Endothelial cell (in vitro differentiated cells): Measurements from ENCODE around the gene KCNK2. TPM values are rescaled to one million over a fixed set of nuclear protein-coding genes. Genes with fewer than 3 reads are reported as not detected.

Experiments
- DNase-seq: peaks from one replicate; pipeline ENCODE4 v3.0.0; 2021; ENCODE audit warnings: low spot score
- H3K27ac Mint-ChIP-seq: one replicate; pipeline ENCODE4 v1.8.0; 2021; ENCODE audit warnings: mixed read lengths, inconsistent platforms; ENCODE audit not compliant: unreplicated experiment
- H3K27me3 Mint-ChIP-seq: one replicate; pipeline ENCODE4 v1.8.0; 2021; ENCODE audit warnings: mild to moderate bottlenecking, moderate library complexity, mixed read lengths, inconsistent platforms; ENCODE audit not compliant: unreplicated experiment
- H3K36me3 Mint-ChIP-seq: one replicate; pipeline ENCODE4 v1.8.0; 2021; ENCODE audit warnings: mild to moderate bottlenecking, low read depth, mixed read lengths, inconsistent platforms; ENCODE audit not compliant: unreplicated experiment
- H3K4me1 Mint-ChIP-seq: one replicate; pipeline ENCODE4 v1.8.0; 2021; ENCODE audit warnings: mild to moderate bottlenecking, mixed read lengths, inconsistent platforms; ENCODE audit not compliant: unreplicated experiment
- H3K4me3 Mint-ChIP-seq: one replicate; pipeline ENCODE4 v1.8.0; 2021; ENCODE audit warnings: mild to moderate bottlenecking, mixed read lengths, inconsistent platforms; ENCODE audit not compliant: unreplicated experiment
- H3K9me3 Mint-ChIP-seq: one replicate; pipeline ENCODE4 v1.8.0; 2021; ENCODE audit warnings: mixed read lengths, inconsistent platforms; ENCODE audit not compliant: unreplicated experiment
- CTCF ChIP-seq: fragments of 200-600 bp; sonication (generic); IDR thresholded peaks from one replicate; pipeline ENCODE4 v1.5.0; 2021; ENCODE audit warnings: antibody characterized with exemption; ENCODE audit not compliant: unreplicated experiment
- total RNA-seq: library from RNA; stranded (reverse); fragmentation: NEBNext Ultra II Directional; extraction: Animal tissue kit (Norgen Biotek cat#: 25700); gene quantifications from one replicate; pipeline ENCODE4 v1.2.1, GENCODE V29; 2021; ENCODE audit not compliant: unreplicated experiment

The KCNK2 gene
- total RNA-seq, 1 donor from 2014 or later = not detected

DNA sequence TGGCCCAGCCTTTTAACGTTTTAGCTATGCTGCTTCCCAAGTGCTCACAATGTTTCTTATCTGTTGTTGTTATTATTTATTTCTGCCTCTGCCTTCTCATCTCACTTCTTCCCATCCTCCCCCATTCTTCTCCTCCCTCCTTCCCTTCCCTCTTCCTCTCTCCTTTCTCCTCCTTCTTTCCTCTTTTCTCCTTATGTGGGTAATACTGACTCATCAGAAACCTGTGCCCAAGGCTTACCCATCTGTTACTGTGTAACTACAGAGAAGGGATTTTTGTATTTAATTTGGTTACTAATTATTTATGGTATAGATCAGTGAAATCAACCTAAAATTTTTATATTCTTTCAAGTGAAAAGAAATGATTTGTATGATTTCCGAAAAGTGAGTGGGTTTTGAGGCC, 120.3 kb downstream of the KCNK2 start:
- Mint-ChIP-seq H3K4me1 (no peaks in the 10 kb centered on the region), H3K27me3 (peaks cover 1% of the 10 kb centered on the region), H3K36me3 (no peaks in the 10 kb centered on the region), H3K27ac (no peak overlapping the region), H3K9me3 (no peaks in the 10 kb centered on the region), H3K4me3 (no peak overlapping the region)
- TF ChIP-seq CTCF = no peak
- DNase-seq = no peak

DNA sequence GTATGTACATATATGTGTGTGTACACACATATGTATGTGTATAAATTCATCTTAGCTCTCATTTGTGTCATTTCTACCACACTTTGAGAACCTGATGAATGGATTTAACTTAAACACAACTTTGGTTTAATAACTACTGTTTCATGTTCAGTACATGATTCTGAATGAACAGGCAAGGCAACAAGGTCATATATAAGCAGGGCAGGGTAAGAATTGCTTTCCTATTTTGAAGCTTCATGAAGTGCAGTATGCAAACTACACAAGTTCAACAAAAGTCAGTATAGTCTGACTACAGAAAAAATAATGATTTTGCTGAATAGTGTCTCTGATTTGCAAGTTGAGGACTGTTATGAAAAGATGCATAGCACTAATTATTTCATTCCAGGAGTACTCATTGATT, 127.6 kb downstream of the KCNK2 start:
- no peaks in the 10 kb centered on the region for H3K9me3 Mint-ChIP-seq
- no peak for TF ChIP-seq CTCF
- no peak for DNase-seq
- no peaks in the 10 kb centered on the region for H3K36me3 Mint-ChIP-seq
- no peak overlapping the region for H3K27ac Mint-ChIP-seq
- no peaks in the 10 kb centered on the region for H3K4me1 Mint-ChIP-seq
- no peaks in the 10 kb centered on the region for H3K27me3 Mint-ChIP-seq
- H3K4me3 Mint-ChIP-seq = no peak overlapping the region

- Mint-ChIP-seq H3K36me3 (no peaks in the 10 kb centered on the region), H3K9me3 (no peaks in the 10 kb centered on the region), H3K4me3 (no peak overlapping the region), H3K27ac (no peak overlapping the region), H3K4me1 (no peaks in the 10 kb centered on the region), H3K27me3 (no peaks in the 10 kb centered on the region)
- TF ChIP-seq CTCF = no peak
- no peak for DNase-seq
These were observed 133.3 kb downstream of the KCNK2 start for GRCh38 chr1:215215846-215216245.

DNA sequence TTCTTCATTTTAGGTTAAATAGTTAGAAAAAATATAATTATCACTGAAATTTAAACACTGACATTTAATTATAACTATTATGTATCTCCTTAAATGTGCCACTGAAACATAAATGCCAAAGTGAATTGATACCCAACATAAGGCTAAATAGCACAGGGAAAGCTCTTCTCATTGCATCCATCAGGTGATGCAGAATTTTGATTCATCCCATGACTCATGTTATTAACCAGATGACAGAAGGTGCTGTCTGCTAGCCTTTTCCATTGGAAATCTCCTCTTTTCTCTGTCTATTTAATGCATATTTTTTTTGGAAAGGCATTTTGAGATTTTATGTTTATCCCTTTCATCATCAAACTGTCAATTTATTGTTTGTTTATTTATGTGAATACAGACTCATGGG, 136.8 kb downstream of the KCNK2 start:
- Mint-ChIP-seq H3K36me3 (no peaks in the 10 kb centered on the region), H3K27me3 (no peaks in the 10 kb centered on the region), H3K27ac (no peak overlapping the region), H3K4me3 (no peak overlapping the region), H3K9me3 (no peaks in the 10 kb centered on the region), H3K4me1 (no peaks in the 10 kb centered on the region)
- TF ChIP-seq CTCF = no peak
- no peak for DNase-seq

DNA sequence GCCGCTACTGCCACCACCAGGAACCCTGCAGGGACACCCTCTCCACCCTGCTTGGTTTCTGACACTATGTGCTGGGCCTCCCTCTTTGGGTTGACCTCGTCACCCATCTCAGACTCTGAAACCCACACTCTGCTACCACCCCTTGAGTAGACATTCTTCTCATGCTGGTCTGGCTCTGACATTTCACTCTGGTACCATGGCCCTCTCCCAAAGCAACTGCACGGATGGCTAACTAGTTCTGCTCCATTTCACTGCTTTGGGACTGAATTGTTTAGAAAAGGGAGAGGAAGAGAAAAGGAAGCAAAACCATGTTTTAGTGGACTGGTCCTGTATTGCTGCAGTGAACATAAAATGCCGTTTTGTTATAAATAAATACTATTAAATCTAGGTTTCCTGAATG, 137.8 kb downstream of the KCNK2 start:
- no peaks in the 10 kb centered on the region for H3K27me3 Mint-ChIP-seq
- H3K4me3 Mint-ChIP-seq = no peak overlapping the region
- TF ChIP-seq CTCF = no peak
- H3K9me3 Mint-ChIP-seq = no peaks in the 10 kb centered on the region
- H3K36me3 Mint-ChIP-seq = no peaks in the 10 kb centered on the region
- H3K27ac Mint-ChIP-seq = no peak overlapping the region
- H3K4me1 Mint-ChIP-seq = no peaks in the 10 kb centered on the region
- no peak for DNase-seq
